HG02938 (cell line): ENCODE measurements around the gene SV2B.
A peak's percentile ranks its signal among the peaks of the same experiment; 100 is the strongest.
"Not testable (repeated sequence)": the region's sequence is repeated elsewhere in the genome, so short reads cannot be mapped to it uniquely, and the experiment has no call there.

Experiments used
- ATAC-seq: cut with Tn5 transposase; IDR thresholded peaks from one replicate; pipeline ENCODE4 v1.9.1; 2021; ENCODE audit warnings: mild to moderate bottlenecking, moderate library complexity; ENCODE audit not compliant: unreplicated experiment

Gene SV2B, protein sequence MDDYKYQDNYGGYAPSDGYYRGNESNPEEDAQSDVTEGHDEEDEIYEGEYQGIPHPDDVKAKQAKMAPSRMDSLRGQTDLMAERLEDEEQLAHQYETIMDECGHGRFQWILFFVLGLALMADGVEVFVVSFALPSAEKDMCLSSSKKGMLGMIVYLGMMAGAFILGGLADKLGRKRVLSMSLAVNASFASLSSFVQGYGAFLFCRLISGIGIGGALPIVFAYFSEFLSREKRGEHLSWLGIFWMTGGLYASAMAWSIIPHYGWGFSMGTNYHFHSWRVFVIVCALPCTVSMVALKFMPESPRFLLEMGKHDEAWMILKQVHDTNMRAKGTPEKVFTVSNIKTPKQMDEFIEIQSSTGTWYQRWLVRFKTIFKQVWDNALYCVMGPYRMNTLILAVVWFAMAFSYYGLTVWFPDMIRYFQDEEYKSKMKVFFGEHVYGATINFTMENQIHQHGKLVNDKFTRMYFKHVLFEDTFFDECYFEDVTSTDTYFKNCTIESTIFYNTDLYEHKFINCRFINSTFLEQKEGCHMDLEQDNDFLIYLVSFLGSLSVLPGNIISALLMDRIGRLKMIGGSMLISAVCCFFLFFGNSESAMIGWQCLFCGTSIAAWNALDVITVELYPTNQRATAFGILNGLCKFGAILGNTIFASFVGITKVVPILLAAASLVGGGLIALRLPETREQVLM

DNA sequence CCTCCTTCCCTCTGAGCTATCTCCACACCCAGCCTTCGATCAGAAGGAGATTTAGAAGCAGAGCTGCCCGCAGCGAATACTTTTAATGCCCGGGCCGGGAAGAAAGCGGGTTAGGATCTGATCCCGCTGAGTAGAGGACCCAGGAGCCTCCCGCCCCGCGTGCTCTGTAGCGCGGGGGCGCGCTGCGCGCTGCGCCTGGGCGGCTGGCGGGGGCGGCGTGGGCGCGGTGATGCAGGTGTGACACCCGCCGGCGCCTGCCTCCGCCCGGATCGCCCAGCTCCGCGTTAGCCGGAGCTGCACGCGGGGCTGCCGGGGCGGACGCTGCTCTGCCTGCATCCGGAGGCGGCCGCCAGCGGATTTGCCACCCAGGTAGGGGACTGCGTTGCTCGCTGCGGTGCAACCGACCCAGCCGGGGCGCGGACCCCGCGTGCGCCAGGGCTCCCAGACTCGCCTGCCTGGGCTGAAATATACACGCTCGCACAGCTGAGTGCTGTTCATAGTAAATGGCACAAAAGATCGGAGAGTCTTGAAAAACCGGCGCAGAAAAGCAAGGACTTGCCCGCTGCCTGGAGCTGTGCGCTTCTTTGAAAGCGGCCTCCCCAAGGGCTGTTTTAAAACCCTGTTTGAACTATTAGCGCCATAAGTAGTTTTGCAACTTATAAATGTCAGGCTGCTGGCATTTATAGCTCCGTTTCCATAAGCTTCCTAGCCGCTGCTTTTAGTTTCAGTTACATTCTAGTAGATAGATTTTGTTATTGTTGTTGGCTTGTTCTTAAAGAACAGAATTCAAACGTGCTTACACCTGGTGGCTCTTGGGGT is at the start of gene SV2B:
Gene SV2B (plus strand): TSS at position 263 of the 819 bp plus-strand sequence. CDS start 126,007 bp downstream, outside the sequence.
- peak; percentile 57 for ATAC-seq

DNA sequence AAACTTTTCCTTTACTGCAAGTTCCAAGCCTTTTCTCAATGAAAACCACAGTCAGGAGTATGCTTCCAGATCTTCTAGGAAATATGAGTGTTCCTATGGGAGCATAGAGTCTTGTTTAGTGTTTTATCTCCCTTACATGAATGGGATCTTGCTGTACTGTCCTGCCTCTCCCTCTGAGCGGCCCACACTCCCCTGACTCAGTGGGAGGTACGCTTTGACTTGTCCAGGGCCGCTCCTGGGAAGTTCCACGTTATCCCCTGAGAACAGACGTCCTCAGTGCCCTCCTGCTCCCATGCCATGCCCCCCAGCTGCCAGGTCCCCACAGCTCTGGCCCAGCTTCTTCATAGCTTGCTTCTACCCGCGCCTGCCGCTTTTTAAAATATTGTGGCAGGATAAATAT is 48.8 kb upstream of the SV2B start:
- no peak for ATAC-seq

DNA sequence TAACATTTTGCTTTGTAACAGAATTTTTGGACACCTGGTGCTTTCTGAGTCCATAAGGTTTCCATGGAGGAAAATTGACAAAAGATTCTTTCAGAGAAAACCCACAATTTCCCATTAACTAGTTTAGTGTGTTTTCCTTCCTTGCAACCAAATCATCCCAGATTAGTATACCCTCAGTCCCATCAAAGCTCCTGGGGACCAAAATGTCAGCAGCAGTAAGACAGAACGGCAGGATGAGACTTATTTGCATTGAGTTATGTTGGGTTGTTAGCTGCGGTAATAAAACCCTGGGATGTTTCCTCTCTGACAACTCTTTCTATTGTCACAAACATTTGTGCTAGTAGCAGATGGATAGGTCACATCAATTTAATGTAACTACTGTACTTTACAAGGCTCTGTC is 45.2 kb upstream of the SV2B start:
- ATAC-seq = no peak

DNA sequence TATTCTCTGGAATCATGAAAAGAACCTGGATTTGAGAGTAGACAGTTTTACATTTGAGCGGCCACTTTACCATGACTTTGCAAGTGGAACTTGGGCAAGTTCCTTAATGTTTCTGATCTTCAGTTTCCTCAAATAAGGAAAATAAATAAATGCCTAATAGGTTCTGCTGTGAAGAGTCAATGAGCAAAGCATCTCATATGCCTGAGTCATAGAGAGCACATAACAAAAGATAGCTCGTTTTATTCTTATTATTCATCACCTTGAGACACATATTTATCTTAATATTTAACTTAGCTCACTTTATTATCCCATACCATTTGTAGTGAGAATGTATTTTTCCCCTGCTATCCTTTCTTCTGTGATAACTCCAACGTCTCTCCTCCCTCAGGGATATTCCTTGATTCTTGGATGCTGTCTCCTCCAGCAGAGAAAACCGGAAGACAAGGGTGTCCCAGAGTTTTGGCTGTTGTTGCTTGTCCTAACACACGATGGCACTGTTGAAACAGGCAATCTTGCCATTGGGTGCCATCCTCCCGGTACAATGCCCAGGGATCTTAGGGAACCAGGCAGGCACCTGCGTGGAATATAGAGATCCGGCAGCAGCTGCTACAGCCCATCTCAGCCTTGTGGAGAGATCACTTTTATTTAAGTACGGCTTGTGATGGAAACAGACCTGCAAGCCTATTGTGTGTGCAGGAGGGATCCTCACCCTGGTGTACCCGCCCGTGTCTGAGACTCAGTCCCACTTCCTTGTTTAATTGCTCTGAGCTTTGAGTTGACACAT is 44.3 kb upstream of the SV2B start:
- no peak for ATAC-seq

DNA sequence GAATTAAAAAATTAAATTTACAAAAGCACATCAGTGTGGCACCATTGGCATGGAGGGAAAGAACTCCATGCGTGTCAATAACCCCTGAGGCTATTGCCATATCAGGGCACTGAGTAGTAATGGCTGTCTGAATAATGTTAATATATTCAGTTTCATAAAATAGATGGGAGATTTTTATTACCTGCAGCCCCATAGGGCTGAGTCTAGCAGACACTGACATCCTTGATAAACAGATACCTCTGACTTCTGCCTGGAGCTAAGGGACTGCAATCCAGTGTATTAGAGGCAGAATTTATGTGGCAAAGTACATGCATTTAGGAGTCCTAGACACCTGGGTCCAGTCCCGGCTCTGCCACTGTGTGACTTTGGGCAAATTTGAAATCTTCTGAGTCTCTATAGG is 38.8 kb upstream of the SV2B start:
- ATAC-seq = no peak

DNA sequence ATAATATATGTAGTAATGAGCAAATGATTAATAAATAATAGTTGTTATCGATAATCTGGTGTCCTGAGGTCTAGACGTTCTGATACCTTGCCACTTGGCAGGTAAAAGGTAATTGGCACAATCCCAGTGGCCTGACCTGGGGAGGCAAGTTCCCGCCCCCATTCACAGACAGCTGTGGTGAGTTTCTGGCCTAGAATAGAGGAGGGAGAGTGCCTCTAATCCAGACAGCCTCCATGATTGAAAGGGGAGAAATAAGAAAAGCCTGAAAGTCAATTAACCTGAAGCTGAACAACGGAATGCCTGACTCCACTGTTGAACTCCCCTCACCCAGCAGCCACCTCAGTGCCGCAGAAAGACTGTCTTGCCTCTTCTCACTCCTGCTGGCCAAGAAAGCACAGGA is 38.1 kb upstream of the SV2B start:
- no peak for ATAC-seq

DNA sequence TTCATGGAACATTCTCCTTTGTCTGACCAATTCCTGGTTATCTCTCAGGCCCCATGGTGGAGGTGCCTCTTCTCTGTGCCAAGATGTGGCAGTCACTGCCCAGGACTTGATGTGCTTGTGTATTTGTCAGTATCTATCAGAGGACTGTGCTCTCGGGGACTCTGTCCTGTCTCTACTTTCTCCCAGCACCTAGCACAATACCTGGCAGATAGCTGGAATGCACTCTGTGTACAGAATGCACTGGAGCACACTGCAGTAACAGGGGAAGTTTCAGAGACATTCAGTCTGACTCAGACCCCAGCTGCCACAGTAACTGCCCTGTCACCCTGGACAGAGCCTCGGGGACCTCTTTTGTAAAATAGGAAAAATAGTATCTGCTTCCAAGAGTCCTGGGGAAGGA is 34.6 kb upstream of the SV2B start:
- ATAC-seq = no peak

DNA sequence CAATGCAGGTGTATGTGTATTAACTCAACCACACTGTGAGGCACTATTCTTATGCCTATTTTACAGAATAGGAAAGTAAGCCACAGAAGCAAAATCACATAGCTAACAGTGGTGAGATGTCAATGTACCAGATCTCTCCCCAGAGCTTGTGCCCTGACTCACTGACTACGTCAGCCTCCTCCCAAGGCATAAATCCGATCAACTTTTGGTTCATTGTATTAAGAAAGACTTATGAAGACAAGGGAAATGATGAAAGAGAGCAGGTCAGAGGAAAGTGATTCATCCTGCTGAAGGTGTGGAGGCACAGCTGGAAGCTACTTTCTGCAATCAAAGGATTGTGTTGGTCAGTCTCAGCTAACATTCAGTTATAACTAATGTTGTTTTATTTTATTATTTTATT is 33.0 kb upstream of the SV2B start:
- ATAC-seq = no peak

DNA sequence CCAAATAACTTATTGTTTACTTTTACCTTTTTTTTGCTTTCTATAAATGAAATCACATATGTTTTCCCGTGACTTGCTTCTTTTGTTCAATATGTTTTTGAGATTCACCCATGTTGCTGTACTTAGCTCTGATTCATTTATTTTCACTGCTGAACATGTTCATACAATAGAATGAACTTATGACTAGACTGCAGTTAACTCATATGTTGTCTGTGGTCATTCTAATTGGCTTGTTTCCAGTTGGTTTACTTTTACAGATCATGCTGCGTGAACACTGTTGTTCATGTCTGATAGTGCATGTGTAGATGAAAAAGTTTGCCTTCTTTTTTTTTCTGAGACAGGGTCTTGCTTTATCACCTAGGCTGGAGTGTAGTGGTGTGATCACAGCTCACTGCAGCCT is 31.6 kb upstream of the SV2B start:
- no peak for ATAC-seq

DNA sequence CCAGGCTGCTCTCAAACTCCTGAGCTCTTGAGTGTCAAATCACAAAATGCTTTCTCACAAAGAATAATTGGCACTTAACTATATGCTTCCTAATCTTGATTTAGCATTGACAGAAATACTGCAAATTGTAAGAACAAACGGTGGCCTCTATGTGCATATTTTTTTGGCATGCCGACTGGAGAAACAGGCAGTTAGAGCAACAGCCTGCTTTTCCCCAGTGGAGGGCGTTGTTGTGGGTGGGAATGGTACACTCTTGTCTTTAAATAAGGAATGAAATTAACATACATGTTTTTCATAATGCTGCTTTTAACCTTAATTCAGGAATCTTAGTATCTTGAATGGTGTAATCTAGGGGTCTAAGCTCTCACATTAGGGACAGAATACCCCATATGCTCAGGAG is 31.1 kb upstream of the SV2B start:
- no peak for ATAC-seq

DNA sequence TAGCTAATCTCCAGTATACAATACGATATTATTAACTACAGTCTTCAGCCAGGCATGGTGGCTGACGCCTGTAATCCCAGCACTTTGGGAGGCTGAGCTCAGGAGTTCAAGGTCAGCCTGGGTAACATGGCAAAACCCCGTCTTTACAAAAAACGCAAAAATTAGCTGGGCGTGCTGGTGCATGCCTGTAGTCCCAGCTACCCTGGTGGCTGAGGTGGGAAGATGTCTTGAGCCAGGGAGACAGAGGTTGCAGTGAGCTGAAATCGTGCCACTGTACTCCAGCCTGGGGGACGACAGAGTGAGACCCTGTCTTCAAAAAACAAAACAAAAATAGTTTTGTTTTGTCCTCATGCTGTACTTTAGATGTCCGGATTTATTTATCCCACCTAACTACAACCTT is 29.2 kb upstream of the SV2B start:
- no peak for ATAC-seq

DNA sequence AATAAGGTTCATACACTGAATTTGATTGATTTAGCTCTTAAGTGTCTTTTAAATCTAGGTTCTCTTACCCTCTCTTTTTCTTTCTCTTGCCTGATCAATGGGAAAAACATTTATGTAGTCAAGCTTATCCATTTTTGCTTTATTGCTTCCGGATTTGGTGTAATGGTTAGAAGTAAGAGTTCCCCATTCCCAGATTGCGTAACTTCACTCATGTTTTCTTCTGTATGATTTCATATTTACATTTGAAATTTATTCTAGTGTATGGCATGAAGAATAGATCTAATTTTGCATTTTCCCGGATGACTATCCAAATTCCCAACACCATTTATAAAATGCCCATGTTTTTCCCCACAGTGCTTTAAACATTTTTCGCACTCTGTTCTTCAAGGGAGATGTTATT is 27.9 kb upstream of the SV2B start:
- ATAC-seq = no peak

DNA sequence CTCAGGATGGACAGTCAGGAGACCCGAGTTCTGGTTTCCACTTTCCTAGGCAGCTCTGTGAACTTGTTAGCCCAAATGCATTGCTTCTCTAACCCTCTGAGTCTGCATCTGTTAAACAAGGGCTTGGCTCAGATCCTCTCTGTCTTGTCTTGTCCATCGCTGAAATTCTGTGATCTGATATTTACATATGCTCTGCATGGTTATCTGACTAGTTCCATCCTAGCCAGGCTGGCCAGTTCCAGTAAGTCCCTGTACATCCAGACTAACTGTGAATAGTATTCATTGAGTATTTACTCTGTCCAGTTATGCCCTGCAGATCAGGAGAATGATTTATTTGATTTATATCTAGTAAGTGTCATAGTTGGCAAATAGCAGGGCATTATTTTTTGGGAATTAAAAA is 27.0 kb upstream of the SV2B start:
- no peak for ATAC-seq

DNA sequence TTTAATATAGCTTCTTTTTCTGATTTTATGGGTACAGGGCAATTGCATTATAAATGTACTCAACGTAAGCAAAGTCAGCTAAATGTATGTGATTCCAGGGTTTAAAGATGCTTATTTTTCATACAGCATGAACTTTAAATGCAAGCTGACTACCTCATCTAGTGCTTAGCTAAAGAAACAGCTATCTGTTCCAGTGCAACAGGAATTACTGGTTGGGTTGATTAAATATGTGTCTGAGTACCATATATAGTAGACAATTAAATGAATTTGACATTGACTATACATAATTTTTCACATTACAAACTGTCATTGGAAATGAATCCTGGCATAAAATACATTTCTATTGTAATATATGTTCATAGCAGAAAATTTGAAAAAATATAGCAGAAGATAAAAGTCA is 26.3 kb upstream of the SV2B start:
- no peak for ATAC-seq

DNA sequence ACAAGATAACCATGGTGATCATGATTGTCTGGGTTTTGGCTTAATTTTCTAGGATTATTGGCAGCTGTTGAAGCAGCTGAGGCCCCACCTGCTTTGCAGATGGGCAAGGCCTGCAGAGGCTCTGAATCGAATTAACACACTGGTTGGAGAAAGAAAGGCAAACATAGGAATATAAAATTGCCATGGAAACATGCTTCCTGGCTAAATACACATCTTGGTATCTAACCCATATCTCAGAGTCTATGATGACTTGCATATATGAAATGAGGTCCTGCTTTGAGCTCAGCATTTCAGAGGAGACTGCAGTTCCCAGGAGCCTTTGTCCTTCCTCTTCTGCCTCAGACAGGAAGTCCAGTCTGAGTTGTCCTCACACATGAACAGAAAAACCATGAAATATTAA is 24.3 kb upstream of the SV2B start:
- no peak for ATAC-seq

DNA sequence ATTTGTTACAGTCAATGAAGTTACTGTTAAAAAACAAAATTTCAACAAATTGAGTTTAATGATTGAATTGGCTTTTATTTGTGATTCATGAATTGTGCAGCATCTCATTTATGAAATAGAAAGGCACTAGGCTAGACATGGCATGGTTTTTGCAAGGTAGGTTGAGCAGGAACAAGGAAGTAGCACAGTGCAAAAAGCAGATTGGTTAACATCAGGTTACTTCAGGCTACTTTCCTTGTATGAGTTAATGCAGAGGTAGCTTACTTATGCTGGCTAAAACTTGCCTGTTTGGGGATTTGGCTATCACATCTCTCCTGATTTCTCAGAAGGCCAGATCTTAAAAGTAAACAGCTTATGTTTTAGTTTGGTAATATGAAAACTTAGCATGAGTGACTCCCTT is 23.0 kb upstream of the SV2B start:
- no peak for ATAC-seq

DNA sequence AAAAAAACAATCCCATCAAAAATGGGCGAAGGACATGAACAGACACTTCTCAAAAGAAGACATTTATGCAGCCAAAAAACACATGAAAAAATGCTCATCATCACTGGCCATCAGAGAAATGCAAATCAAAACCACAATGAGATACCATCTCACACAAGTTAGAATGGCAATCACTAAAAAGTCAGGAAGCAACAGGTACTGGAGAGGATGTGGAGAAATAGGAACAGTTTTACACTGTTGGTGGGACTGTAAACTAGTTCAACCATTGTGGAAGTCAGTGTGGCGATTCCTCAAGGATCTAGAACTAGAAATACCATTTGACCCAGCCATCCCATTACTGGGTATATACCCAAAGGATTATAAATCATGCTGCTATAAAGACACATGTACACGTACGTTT is 6.2 kb upstream of the SV2B start:
- ATAC-seq = not testable (repeated sequence)

DNA sequence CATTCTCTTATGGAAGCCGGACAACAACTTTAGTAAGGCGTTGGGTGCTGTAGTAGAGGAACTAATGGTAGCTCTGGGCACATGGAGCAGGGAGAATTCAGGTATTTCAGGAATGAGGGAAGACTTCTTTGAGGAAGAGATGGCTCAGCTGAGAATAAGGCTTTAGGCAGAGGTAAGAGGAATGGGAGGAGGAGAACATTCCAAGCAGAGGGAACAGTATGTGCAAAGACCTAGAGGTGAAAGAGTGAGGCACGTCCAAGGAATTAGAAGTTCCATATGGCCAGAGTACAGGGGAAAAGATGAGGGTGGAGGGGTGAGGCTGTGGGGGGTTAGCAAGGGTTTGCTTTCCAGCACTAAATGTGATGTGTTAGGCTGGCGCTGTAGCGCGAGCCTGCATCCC is 1.6 kb upstream of the SV2B start:
- no peak for ATAC-seq

DNA sequence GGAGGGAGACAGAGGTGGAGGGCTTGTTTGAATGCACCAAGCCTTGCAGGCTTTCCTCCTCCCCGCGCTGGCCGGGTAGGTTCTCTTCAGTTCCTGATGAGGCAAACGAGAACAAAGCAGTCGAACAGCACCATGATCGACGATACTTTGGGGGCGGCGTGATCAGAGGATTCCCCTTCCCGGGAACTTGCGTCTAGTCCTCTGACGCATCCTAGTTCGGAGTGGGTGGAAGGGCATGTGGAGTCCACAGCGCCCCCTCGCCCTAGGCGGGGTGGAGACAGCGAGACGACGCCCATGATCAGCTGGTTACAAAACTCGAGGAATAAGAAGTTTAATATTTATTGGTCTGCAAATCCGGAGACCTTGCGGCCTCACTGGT is 452 bp upstream of the SV2B start:
- peak; percentile 28 for ATAC-seq

DNA sequence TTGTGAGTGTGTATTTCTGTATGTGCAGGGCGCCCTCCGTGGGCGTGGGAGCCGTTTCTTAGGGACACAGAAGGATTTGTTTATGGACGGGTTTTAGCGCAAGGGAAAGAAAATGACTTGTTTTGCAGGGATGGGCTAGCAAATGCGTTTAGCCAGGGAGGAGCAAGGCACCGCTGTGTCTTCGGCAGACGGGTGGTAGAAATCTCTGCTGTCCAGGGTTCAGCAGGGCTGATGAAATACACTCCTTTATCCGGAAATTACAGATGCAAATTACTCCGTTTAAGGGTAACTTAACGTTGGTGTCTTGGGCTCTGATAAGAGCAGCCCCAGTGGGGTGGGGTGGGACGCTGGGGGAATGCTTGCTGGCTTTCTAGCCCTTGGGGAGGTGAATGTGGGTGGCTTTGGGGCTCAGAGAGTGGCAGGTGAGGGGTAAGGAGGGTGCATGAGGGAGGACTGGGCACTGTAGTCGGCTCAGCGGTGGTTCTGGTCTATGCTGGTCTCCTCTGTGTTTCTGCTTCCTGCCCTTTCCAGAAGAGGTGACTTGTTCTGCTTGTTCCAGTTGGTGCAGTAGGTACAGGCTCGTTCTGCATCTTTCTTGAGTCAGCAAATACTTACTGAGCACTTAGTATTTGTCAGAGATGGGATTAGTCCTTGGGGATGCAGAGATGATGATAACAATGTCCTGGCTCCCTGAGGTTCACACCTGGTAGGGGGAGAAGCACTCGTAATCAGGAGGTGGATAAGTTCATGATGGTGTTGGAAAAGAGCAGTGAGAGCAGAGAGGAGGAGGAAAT is 954 bp downstream of the SV2B start:
- no peak for ATAC-seq
